ENCODE data around the gene STX1A.

STX1A gene

GRCh38 chr7:73688288-73688687 is 31.2 kb downstream of the STX1A start:
- TF ChIP-seq ZFX (IDR thresholded peaks at IDR 0.05; ENCODE audit: borderline replicate concordance): no peak
- TF ChIP-seq CTCF (IDR thresholded peaks at IDR 0.05): no peak
- no peak overlapping the region for H3K27ac ChIP-seq

- TF ChIP-seq CTCF (IDR thresholded peaks at IDR 0.05) (no peak), ZFX (IDR thresholded peaks at IDR 0.05; ENCODE audit: borderline replicate concordance) (no peak)
- no peak overlapping the region for H3K27ac ChIP-seq
Observed at GRCh38 chr7:73685311-73685710, 34.2 kb downstream of the STX1A start.

GRCh38 chr7:73683788-73684693 is 35.4 kb downstream of the STX1A start:
- peak overlapping the region; percentile 82 for H3K27ac ChIP-seq
- TF ChIP-seq ZFX (IDR thresholded peaks at IDR 0.05; ENCODE audit: borderline replicate concordance): no peak
- no peak for TF ChIP-seq CTCF (IDR thresholded peaks at IDR 0.05)

GRCh38 chr7:73683056-73683787 is 36.2 kb downstream of the STX1A start, which contains the start of the genes BUD23 and DNAJC30:
Gene BUD23, plus strand, starts transcription at chr7:73683597. Its CDS starts 29 bp downstream, at chr7:73683626.
Gene DNAJC30, minus strand, starts transcription at chr7:73683453. Its CDS starts 30 bp downstream, at chr7:73683423.
- H3K27ac ChIP-seq: peak within 1 kb of the TSS; percentile 82
- TF ChIP-seq CTCF (IDR thresholded peaks at IDR 0.05): no peak
- TF ChIP-seq ZFX (IDR thresholded peaks at IDR 0.05; ENCODE audit: borderline replicate concordance): 0 out of 2 replicates have a peak, but pooled peaks have one; percentile 30

GRCh38 chr7:73682745-73683055 is 36.8 kb downstream of the STX1A start:
- no peak for TF ChIP-seq CTCF (IDR thresholded peaks at IDR 0.05)
- H3K27ac ChIP-seq: peak overlapping the region; percentile 82

- no peak overlapping the region for H3K27ac ChIP-seq
- TF ChIP-seq ZFX (IDR thresholded peaks at IDR 0.05; ENCODE audit: borderline replicate concordance): no peak
- no peak for TF ChIP-seq CTCF (IDR thresholded peaks at IDR 0.05)
Observed at GRCh38 chr7:73681031-73681430, 38.4 kb downstream of the STX1A start.

- TF ChIP-seq CTCF (IDR thresholded peaks at IDR 0.05): no peak
- TF ChIP-seq ZFX (IDR thresholded peaks at IDR 0.05; ENCODE audit: borderline replicate concordance): no peak
Observed at GRCh38 chr7:73680501-73680900, 39.0 kb downstream of the STX1A start.

More at GRCh38 chr7:73680501-73680900, 39.0 kb downstream of the STX1A start:
- H3K27ac ChIP-seq: no peak overlapping the region
